PC-3 (cell line): ENCODE measurements around the gene BRK1.

ENCODE experiments used
- CTCF ChIP-seq: fragments of 300-600 bp; sonication (generic); conservative IDR thresholded peaks from 2 replicates; pipeline ENCODE4 v1.5.1; 2017; ENCODE audit warnings: antibody characterized with exemption, low read depth, mild to moderate bottlenecking, low read length
- EZH2 ChIP-seq: fragments of 300-600 bp; sonication (generic); IDR thresholded peaks from one replicate; pipeline ENCODE4 v1.6.1; 2017; ENCODE audit warnings: antibody characterized with exemption, mild to moderate bottlenecking, low read length; ENCODE audit not compliant: unreplicated experiment
- EZH2phosphoT487 ChIP-seq: fragments of 300-600 bp; sonication (generic); IDR thresholded peaks from 2 replicates; pipeline ENCODE4 v1.6.1; 2018; ENCODE audit warnings: mild to moderate bottlenecking, antibody characterized with exemption, low read length, borderline replicate concordance

GRCh38 chr3:10166213-10166604, 50.7 kb downstream of the BRK1 start:
- TF ChIP-seq CTCF (no peak), EZH2 (no peak), EZH2phosphoT487 (no peak)
